Mesenteric fat pad (tissue), 1 donor: ENCODE measurements around the gene LEPROT. TPM values are rescaled to one million over a fixed set of nuclear protein-coding genes. Genes with fewer than 3 reads are reported as not detected.

ENCODE experiments used
- DNase-seq: peaks from one replicate; pipeline ENCODE4 v3.0.0-alpha.2; 2020; ENCODE audit warnings: low spot score
- total RNA-seq: library from RNA; stranded (reverse); fragmentation: NEBNext Ultra II Directional; extraction: Animal tissue kit (Norgen Biotek cat#: 25700); gene quantifications from one replicate; pipeline ENCODE4 v1.2.1, GENCODE V29; 2021
- donor health status: DM: yes; HTN: yes; CAD: no.

The LEPROT gene
- total RNA-seq, 1 donor from 2014 or later: 116 TPM

GRCh38 chr1:65476327-65476726 lies 55.9 kb downstream of the LEPROT start:
- no peak for DNase-seq

GRCh38 chr1:65477414-65478378 lies 57.2 kb downstream of the LEPROT start:
- DNase-seq: no peak

- no peak for DNase-seq
Measured at GRCh38 chr1:65478379-65479026, 58.0 kb downstream of the LEPROT start.

- no peak for DNase-seq
Measured at GRCh38 chr1:65479554-65480204, 59.2 kb downstream of the LEPROT start.

- DNase-seq: no peak
Measured at GRCh38 chr1:65480684-65481405, 60.4 kb downstream of the LEPROT start.

- DNase-seq: no peak
Measured at GRCh38 chr1:65483993-65484754, 63.7 kb downstream of the LEPROT start.

Other genes with a start within 250 kb of the LEPROT start
- 1.9 TPM for gene DNAJC6, start 111.1 kb upstream of the LEPROT start, total RNA-seq
- 49.5 TPM for gene LEPR, start within 50 bp of the LEPROT start, total RNA-seq